ENCODE results near the gene RUFY3. TPM values are rescaled to one million over a fixed set of nuclear protein-coding genes. Genes with fewer than 3 reads are reported as not detected.

Gene RUFY3
- 6.4 to 8.5 TPM (median 7.7 TPM) in 5 replicates for total RNA-seq (2022; extraction: Qiagen RNA extraction)

GRCh38 chr4:70721747-70722146, at the start of gene RUFY3:
RUFY3 (plus strand) TSS chr4:70721964; CDS start chr4:70722574, 610 bp downstream.

DNA sequence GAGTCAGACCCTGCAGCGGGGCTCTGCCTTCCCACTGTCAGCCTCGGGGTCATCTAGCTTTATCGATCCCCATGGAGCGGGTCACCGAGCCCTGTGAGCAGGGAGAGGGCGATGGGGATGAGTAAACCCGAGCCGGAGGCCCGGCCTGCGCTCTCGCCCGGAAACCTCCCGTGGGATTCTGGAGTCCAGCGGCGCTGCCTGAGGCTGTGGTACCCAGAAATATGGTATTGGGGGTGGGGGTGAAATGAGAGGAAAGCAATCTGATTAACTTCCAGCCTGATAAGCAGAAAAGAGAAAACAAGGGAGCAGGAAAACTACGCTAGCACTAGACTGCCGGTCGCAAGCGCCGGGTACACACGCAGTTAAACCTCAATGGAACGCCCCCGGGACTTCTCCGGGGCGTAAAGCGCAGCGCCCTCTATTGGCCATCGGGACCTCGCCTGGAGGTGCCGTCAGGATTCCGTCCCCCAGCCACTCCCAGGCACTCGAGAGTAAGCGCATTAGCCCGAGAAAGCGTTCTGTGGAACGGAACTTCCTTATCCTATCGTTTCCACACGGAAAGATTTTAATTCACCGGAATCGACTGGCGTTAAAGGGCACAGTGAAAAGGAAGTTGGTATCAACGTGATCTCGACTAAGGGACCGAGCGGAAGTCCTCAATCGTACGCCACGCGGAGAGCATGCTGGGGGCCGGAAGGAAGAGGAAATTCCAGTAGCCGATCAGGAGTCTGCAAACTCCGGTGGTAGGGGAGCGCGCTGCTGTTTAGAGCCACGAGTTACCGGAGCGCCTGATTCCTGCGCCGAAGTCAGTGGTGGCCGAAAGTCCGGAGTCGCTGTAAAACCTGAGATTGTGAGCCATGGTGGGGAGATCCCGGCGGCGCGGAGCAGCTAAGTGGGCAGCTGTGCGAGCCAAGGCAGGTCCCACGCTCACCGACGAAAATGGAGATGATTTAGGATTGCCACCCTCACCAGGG, 33.7 kb upstream of the RUFY3 start, which contains the start of gene UTP3:
UTP3 (plus strand) TSS at position 712 of the 974 bp plus-strand sequence; CDS start at position 858, 146 bp downstream.

GRCh38 chr4:70839589-70840093, 117.9 kb downstream of the RUFY3 start, which contains the start of gene GRSF1:
GRSF1 (minus strand) TSS chr4:70839890; CDS start chr4:70839827, 63 bp downstream.

Other genes starting within 250 kb of the RUFY3 start
- gene MUC7, start 249.8 kb upstream of the RUFY3 start, total RNA-seq (2022; extraction: Qiagen RNA extraction) = not detected in 5 replicates
- 0.20 TPM in 1 of 5 replicates, not detected in the others for gene AMTN, start 203.4 kb upstream of the RUFY3 start, total RNA-seq (2022; extraction: Qiagen RNA extraction)
- gene AMBN, start 129.7 kb upstream of the RUFY3 start, total RNA-seq (2022; extraction: Qiagen RNA extraction) = not detected in 5 replicates
- not detected in 5 replicates for gene ENAM, start 93.2 kb upstream of the RUFY3 start, total RNA-seq (2022; extraction: Qiagen RNA extraction)
- 0.12 to 0.46 TPM (median 0.15 TPM) in 3 of 5 replicates, not detected in the others for gene JCHAIN, start 55.5 kb upstream of the RUFY3 start, total RNA-seq (2022; extraction: Qiagen RNA extraction)
- gene UTP3, start 33.4 kb upstream of the RUFY3 start, total RNA-seq (2022; extraction: Qiagen RNA extraction) = 32.0 to 48.0 TPM (median 35.8 TPM) in 5 replicates
- 72.8 to 95.4 TPM (median 77.6 TPM) in 5 replicates for gene GRSF1, start 117.9 kb downstream of the RUFY3 start, total RNA-seq (2022; extraction: Qiagen RNA extraction)
- 4.7 to 7.0 TPM (median 6.4 TPM) in 5 replicates for gene MOB1B, start 180.4 kb downstream of the RUFY3 start, total RNA-seq (2022; extraction: Qiagen RNA extraction)